ENCODE data around the gene CHAF1A.

Gene CHAF1A

GRCh38 chr19:4472174-4472974 is 69.9 kb downstream of the CHAF1A start, which contains the start of gene HDGFL2 (continued):
- TF ChIP-seq ZFHX2 (tag by site-specific recombination; conservative IDR thresholded peaks at IDR 0.05) (peak; percentile 79), ZNF600 (tag by site-specific recombination; IDR thresholded peaks at IDR 0.05) (no peak), PATZ1 (tag by site-specific recombination; IDR thresholded peaks at IDR 0.05) (peak; percentile 51; the same call in 1 of the 2 replicates), ZNF174 (tag by site-specific recombination; IDR thresholded peaks at IDR 0.05) (no peak), ZFP69B (tag by site-specific recombination; IDR thresholded peaks at IDR 0.05) (no peak), MZF1 (tag by site-specific recombination; IDR thresholded peaks at IDR 0.05; ENCODE audit: borderline replicate concordance) (no peak), ZBTB26 (tag by site-specific recombination; optimal IDR thresholded peaks at IDR 0.05) (no peak), REST (tag by site-specific recombination; IDR thresholded peaks at IDR 0.05) (no peak), ZNF518A (tag by site-specific recombination; conservative IDR thresholded peaks at IDR 0.05; ENCODE audit: low read depth) (no peak), GLIS1 (tag by site-specific recombination; IDR thresholded peaks at IDR 0.05) (peak; percentile 10; the same call in 1 of the 2 replicates), ZNF248 (tag by site-specific recombination; IDR thresholded peaks at IDR 0.05) (no peak), IKZF3 (tag by site-specific recombination; IDR thresholded peaks at IDR 0.05) (no peak), ZNF514 (tag by site-specific recombination; IDR thresholded peaks at IDR 0.05) (no peak), ELK4 (IDR thresholded peaks at IDR 0.05; ENCODE audit: borderline replicate concordance, low read depth, low read length) (no peak), EGR2 (tag by site-specific recombination; IDR thresholded peaks at IDR 0.05; ENCODE audit: low read depth) (no peak), ZNF571 (tag by site-specific recombination; IDR thresholded peaks at IDR 0.05) (no peak), ZNF837 (tag by site-specific recombination; IDR thresholded peaks at IDR 0.05) (no peak), ZNF776 (tag by site-specific recombination; IDR thresholded peaks at IDR 0.05; ENCODE audit: borderline replicate concordance) (no peak), GFI1B (tag by site-specific recombination; IDR thresholded peaks at IDR 0.05) (no peak), ZNF280C (tag by site-specific recombination; IDR thresholded peaks at IDR 0.05) (no peak), ZBTB17 (tag by site-specific recombination; IDR thresholded peaks at IDR 0.05) (no peak)

Data from HEK293 (cell line).